Caco-2 (cell line): ENCODE measurements around the gene BICRAL. TPM values are rescaled to one million over a fixed set of nuclear protein-coding genes. Genes with fewer than 3 reads are reported as not detected.

Experiments
- BruUV-seq: library from RNA; stranded (reverse); fragments of 400-500 nt; replicated peaks from 2 replicates; lab custom pipeline; 2021; lab: Mats Ljungman, UMichigan
- CTCF ChIA-PET: fragments of 300-600 bp; sonication (Branson Sonifier 250); formaldehyde crosslinking; loops from one replicate; lab custom pipeline; 2022; ENCODE audit warnings: antibody characterized with exemption; lab: Charles Lee
- POLR2A ChIA-PET: fragments of 300-600 bp; sonication (Branson Sonifier 250); formaldehyde crosslinking; loops from one replicate; lab custom pipeline; 2022; ENCODE audit warnings: antibody characterized with exemption; lab: Charles Lee
- DNase-seq, 2 experiments: peaks; one replicate each; pipeline versions ENCODE4 v3.0.0 to v3.0.0-alpha.2; 2020 to 2022
- H3K27me3 ChIP-seq: replicated peaks from 2 replicates; pipeline ENCODE4 v1.6.0; 2011; ENCODE audit warnings: low read length; ENCODE audit not compliant: control insufficient read depth, insufficient read depth
- H3K36me3 ChIP-seq: 2 replicates; pipeline ENCODE4 v1.5.1; 2011; ENCODE audit warnings: low read length; ENCODE audit not compliant: control insufficient read depth, insufficient read depth
- H3K4me1 ChIP-seq: fragments of 250-450 bp; sonication (Bioruptor Pico); 2 replicates; pipeline ENCODE4 v1.5.1; 2020; ENCODE audit warnings: mild to moderate bottlenecking
- H3K4me3 ChIP-seq: 2 replicates; pipeline ENCODE4 v1.5.1; 2011; ENCODE audit warnings: low read depth, mild to moderate bottlenecking, control low read depth, low read length
- H3K9me3 ChIP-seq: fragments of 250-450 bp; sonication (Bioruptor Pico); 2 replicates; pipeline ENCODE4 v1.5.1; 2020; ENCODE audit warnings: mild to moderate bottlenecking, moderate library complexity
- H3K27ac Mint-ChIP-seq: one replicate; pipeline ENCODE4 v1.8.0; 2022; ENCODE audit warnings: mixed read lengths; ENCODE audit not compliant: unreplicated experiment
- H3K27me3 Mint-ChIP-seq: one replicate; pipeline ENCODE4 v1.8.0; 2022; ENCODE audit warnings: mixed read lengths; ENCODE audit not compliant: insufficient read depth, unreplicated experiment
- H3K36me3 Mint-ChIP-seq: one replicate; pipeline ENCODE4 v1.8.0; 2022; ENCODE audit warnings: mild to moderate bottlenecking, mixed read lengths; ENCODE audit not compliant: insufficient read depth, unreplicated experiment
- H3K4me1 Mint-ChIP-seq: one replicate; pipeline ENCODE4 v1.8.0; 2022; ENCODE audit warnings: low read depth, mixed read lengths; ENCODE audit not compliant: unreplicated experiment
- H3K4me3 Mint-ChIP-seq: one replicate; pipeline ENCODE4 v1.8.0; 2022; ENCODE audit warnings: mild to moderate bottlenecking, moderate library complexity, mixed read lengths; ENCODE audit not compliant: unreplicated experiment
- H3K9me3 Mint-ChIP-seq: one replicate; pipeline ENCODE4 v1.8.0; 2022; ENCODE audit warnings: mixed read lengths; ENCODE audit not compliant: unreplicated experiment
- intact Hi-C: fragments of 100-400 bp; cut with micrococcal nuclease; formaldehyde crosslinking; loops from one replicate; pipeline ENCODE4 v1.10.0; 2022; ENCODE audit not compliant: unreplicated experiment
- total RNA-seq: library from RNA; stranded (reverse); gene quantifications from 2 replicates; pipeline ENCODE4 v1.2.3, GENCODE V29; 2022
- TF ChIP-seq, protein P1 (sequence below), 2 experiments: fragments of 200-600 bp in 1 of 2; IDR thresholded peaks; 1 replicate in 1 of 2; 2 replicates in 1 of 2; pipeline versions ENCODE4 v1.5.1 to v1.8.0; 2011 to 2022; ENCODE audit warnings: antibody characterized with exemption in 1 of 2, control low read depth in 1 of 2, inconsistent platforms in 1 of 2, low read depth in 1 of 2, low read length in 1 of 2, mild to moderate bottlenecking in 1 of 2, moderate library complexity in 1 of 2; ENCODE audit not compliant: insufficient read depth in 1 of 2, severe bottlenecking in 1 of 2, unreplicated experiment in 1 of 2

The BICRAL gene
- total RNA-seq, 1 experiment from 2014 or later: 5.3 TPM

GRCh38 chr6:42860036-42860435, 78.2 kb downstream of the BICRAL start:
- CTCF ChIA-PET: no interaction called here

GRCh38 chr6:42860481-42860880, 78.6 kb downstream of the BICRAL start:
- Histone ChIP-seq H3K36me3 (no peaks in the 10 kb centered on the region), H3K27me3 (no peaks in the 10 kb centered on the region), H3K4me3 (no peak overlapping the region), H3K9me3 (no peaks in the 10 kb centered on the region), H3K4me1 (no peaks in the 10 kb centered on the region)
- Mint-ChIP-seq H3K27ac (no peak overlapping the region), H3K4me3 (no peak overlapping the region), H3K36me3 (peaks cover 10% of the 10 kb centered on the region), H3K9me3 (no peaks in the 10 kb centered on the region), H3K4me1 (no peaks in the 10 kb centered on the region), H3K27me3 (no peaks in the 10 kb centered on the region)
- TF ChIP-seq, protein P1, sequence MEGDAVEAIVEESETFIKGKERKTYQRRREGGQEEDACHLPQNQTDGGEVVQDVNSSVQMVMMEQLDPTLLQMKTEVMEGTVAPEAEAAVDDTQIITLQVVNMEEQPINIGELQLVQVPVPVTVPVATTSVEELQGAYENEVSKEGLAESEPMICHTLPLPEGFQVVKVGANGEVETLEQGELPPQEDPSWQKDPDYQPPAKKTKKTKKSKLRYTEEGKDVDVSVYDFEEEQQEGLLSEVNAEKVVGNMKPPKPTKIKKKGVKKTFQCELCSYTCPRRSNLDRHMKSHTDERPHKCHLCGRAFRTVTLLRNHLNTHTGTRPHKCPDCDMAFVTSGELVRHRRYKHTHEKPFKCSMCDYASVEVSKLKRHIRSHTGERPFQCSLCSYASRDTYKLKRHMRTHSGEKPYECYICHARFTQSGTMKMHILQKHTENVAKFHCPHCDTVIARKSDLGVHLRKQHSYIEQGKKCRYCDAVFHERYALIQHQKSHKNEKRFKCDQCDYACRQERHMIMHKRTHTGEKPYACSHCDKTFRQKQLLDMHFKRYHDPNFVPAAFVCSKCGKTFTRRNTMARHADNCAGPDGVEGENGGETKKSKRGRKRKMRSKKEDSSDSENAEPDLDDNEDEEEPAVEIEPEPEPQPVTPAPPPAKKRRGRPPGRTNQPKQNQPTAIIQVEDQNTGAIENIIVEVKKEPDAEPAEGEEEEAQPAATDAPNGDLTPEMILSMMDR (IDR thresholded peaks at IDR 0.05; ENCODE audit: insufficient read depth in 1 of 2, low read depth in 1 of 2, low read length in 1 of 2, severe bottlenecking in 1 of 2, unreplicated experiment in 1 of 2): no peak
- POLR2A ChIA-PET: no interaction called here
- CTCF ChIA-PET: no interaction called here
- BruUV-seq: no TSS peak
- intact Hi-C loops: no loop called here
- DNase-seq: no peak

More at GRCh38 chr6:42860036-42860435, 78.2 kb downstream of the BICRAL start:
- Histone ChIP-seq H3K27me3 (no peaks in the 10 kb centered on the region), H3K4me1 (no peaks in the 10 kb centered on the region), H3K9me3 (no peaks in the 10 kb centered on the region), H3K36me3 (no peaks in the 10 kb centered on the region), H3K4me3 (no peak overlapping the region)
- Mint-ChIP-seq H3K4me1 (no peaks in the 10 kb centered on the region), H3K4me3 (no peak overlapping the region), H3K27ac (no peak overlapping the region), H3K9me3 (no peaks in the 10 kb centered on the region), H3K36me3 (peaks cover 10% of the 10 kb centered on the region), H3K27me3 (no peaks in the 10 kb centered on the region)
- intact Hi-C loops: no loop called here
- POLR2A ChIA-PET: interaction anchor here (0.6 kb wide), 1 partner anchor 1794 kb away, joined by 3 read pairs; no protein-coding TSS in a partner anchor
- DNase-seq: no peak
- TF ChIP-seq, protein P1 (IDR thresholded peaks at IDR 0.05; ENCODE audit: insufficient read depth in 1 of 2, low read depth in 1 of 2, low read length in 1 of 2, severe bottlenecking in 1 of 2, unreplicated experiment in 1 of 2): no peak
- no TSS peak for BruUV-seq

DNA sequence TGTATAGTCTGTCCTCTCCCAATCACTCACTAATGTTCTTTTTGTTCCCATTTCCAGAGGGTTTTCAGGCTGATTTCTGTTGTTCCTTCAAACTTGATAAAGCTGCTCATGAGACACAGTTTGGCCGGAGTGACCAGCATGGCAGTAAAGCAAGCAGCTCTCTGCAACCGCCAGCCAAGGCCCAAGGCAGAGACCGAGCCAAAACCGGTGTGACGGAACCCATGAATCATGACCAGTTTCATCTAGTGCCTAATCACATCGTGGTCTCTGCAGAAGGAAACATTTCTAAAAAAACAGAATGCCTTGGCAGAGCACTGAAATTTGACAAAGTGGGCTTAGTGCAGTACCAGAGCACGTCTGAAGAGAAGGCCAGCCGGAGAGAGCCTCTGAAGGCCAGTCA, 82.8 kb downstream of the BICRAL start:
- Histone ChIP-seq H3K36me3 (no peaks in the 10 kb centered on the region; the same call in 1 of the 2 replicates), H3K27me3 (no peaks in the 10 kb centered on the region), H3K4me3 (no peak overlapping the region), H3K4me1 (no peaks in the 10 kb centered on the region), H3K9me3 (no peaks in the 10 kb centered on the region)
- no peaks in the 10 kb centered on the region for H3K9me3 Mint-ChIP-seq
- no peaks in the 10 kb centered on the region for H3K4me1 Mint-ChIP-seq
- peaks cover 10% of the 10 kb centered on the region for H3K36me3 Mint-ChIP-seq
- H3K27me3 Mint-ChIP-seq: no peaks in the 10 kb centered on the region
- TF ChIP-seq, protein P1 (IDR thresholded peaks at IDR 0.05; ENCODE audit: insufficient read depth in 1 of 2, low read depth in 1 of 2, low read length in 1 of 2, severe bottlenecking in 1 of 2, unreplicated experiment in 1 of 2): no peak
- POLR2A ChIA-PET: no interaction called here
- intact Hi-C loops: no loop called here
- CTCF ChIA-PET: no interaction called here
- no peak for DNase-seq
- H3K4me3 Mint-ChIP-seq: no peak overlapping the region
- no TSS peak for BruUV-seq
- no peak overlapping the region for H3K27ac Mint-ChIP-seq
